Measurements from ENCODE around the gene THSD7A. TPM values are rescaled to one million over a fixed set of nuclear protein-coding genes. Genes with fewer than 3 reads are reported as not detected.

Gene THSD7A
- total and polyA plus RNA-seq, 2 of the 4 experiments (the other 2 are of a cell fraction), result 0.02 to 0.18 TPM

GRCh38 chr7:11452476-11452875 is 379.5 kb downstream of the THSD7A start:
- no peaks in the 10 kb centered on the region for H3K79me1 ChIP-seq (ENCODE audit: low read depth in 1 of 2, low read length in 2 of 2)
- no peaks in the 10 kb centered on the region for H3K9me1 ChIP-seq (ENCODE audit: insufficient read depth, low read length)
- H2AFZ ChIP-seq (replicated peaks; ENCODE audit: low read length, poor library complexity), result no peak overlapping the region
- H3K27me3 ChIP-seq (ENCODE audit: control insufficient read depth, insufficient read depth, low read length), result no peaks in the 10 kb centered on the region
- no peak overlapping the region for H3K4ac ChIP-seq (ENCODE audit: low read depth, low read length)
- H3K9ac ChIP-seq (ENCODE audit: low read depth, low read length), result no peak overlapping the region
- no peak overlapping the region for H2BK15ac ChIP-seq (ENCODE audit: low read depth, low read length)
- no peak overlapping the region for H3K23ac ChIP-seq (ENCODE audit: low read depth, low read length)
- DNase-seq, result no peak
- ATAC-seq (ENCODE audit: low read depth), result no peak
- no peak for TF ChIP-seq FOS (IDR thresholded peaks at IDR 0.05; ENCODE audit: low read depth, low read length)
- no peak for TF ChIP-seq MXI1 (IDR thresholded peaks at IDR 0.05; ENCODE audit: borderline replicate concordance, low read depth, low read length)
- TF ChIP-seq NFE2L2 (IDR thresholded peaks at IDR 0.05; ENCODE audit: low read depth, low read length), result no peak
- TF ChIP-seq SMC3 (IDR thresholded peaks at IDR 0.05; ENCODE audit: low read depth, low read length), result no peak
- no peak for TF ChIP-seq CEBPB (IDR thresholded peaks at IDR 0.05; ENCODE audit: low read depth, low read length)
- TF ChIP-seq RAD21 (IDR thresholded peaks at IDR 0.05; ENCODE audit: low read length), result no peak
- no peak for TF ChIP-seq MAFK (IDR thresholded peaks at IDR 0.05; ENCODE audit: low read depth, low read length)
- no peak for TF ChIP-seq RCOR1 (IDR thresholded peaks at IDR 0.05; ENCODE audit: insufficient replicate concordance, low read length)
- TF ChIP-seq POLR2A (IDR thresholded peaks at IDR 0.05; ENCODE audit: low read depth, low read length), result no peak
- TF ChIP-seq BHLHE40 (IDR thresholded peaks at IDR 0.05; ENCODE audit: low read depth, low read length), result no peak
- dilution Hi-C loops (cut with HindIII; ENCODE audit: low sequenced_read_pairs, unreplicated experiment), result no loop called here
- H2AK5ac ChIP-seq (ENCODE audit: low read depth, low read length), result no peak overlapping the region
- H3K36me3 ChIP-seq (ENCODE audit: control insufficient read depth, insufficient read depth, low read length), result no peaks in the 10 kb centered on the region
- no peak overlapping the region for H2BK20ac ChIP-seq (ENCODE audit: low read depth, low read length)
- in situ Hi-C loops (cut with MboI; ENCODE audit: low sequenced_read_pairs), result no loop called here
- ChIA-PET CTCF (no interaction called here), POLR2A (ENCODE audit: unreplicated experiment) (no interaction called here)
- no peak overlapping the region for H3K4me2 ChIP-seq (ENCODE audit: low read depth, low read length)
- no peak overlapping the region for H3K18ac ChIP-seq (ENCODE audit: low read depth, low read length)
- H4K20me1 ChIP-seq (ENCODE audit: insufficient read depth, low read length), result no peaks in the 10 kb centered on the region
- no CpG with 5 or more reads among the region's 3 CpGs for WGBS, 2 experiments (ENCODE audit: extremely low coverage in 2 of 2, insufficient read length in 1 of 2)
- H2BK5ac ChIP-seq (ENCODE audit: low read depth, low read length, poor library complexity, severe bottlenecking), result no peak overlapping the region
- no peak overlapping the region for H3K27ac ChIP-seq (ENCODE audit: insufficient read depth, low read length)
- H4K8ac ChIP-seq (ENCODE audit: low read depth in 2 of 2, low read length in 2 of 2), result no peak overlapping the region
- H4K5ac ChIP-seq (ENCODE audit: low read depth, low read length), result no peak overlapping the region
- H3K14ac ChIP-seq (replicated peaks; ENCODE audit: low read depth, low read length), result no peak overlapping the region
- H4K91ac ChIP-seq (ENCODE audit: insufficient read depth, low read depth, low read length), result no peak overlapping the region
- no TSS peak for BruUV-seq (replicated peaks)
- intact Hi-C loops (cut with micrococcal nuclease), result loop anchor here (10.0 kb wide), 1 partner anchor 62 kb away; no protein-coding TSS in a partner anchor
- no peak overlapping the region for H3K4me3 ChIP-seq (ENCODE audit: insufficient read depth, low read depth, low read length)
- no peak overlapping the region for H2AK9ac ChIP-seq (replicated peaks; ENCODE audit: low read depth, low read length, poor library complexity)
- H3K9me3 ChIP-seq (ENCODE audit: control insufficient read depth, insufficient read depth, low read length), result no peaks in the 10 kb centered on the region
- no peak overlapping the region for H2BK120ac ChIP-seq (ENCODE audit: low read depth, low read length)
- no peak overlapping the region for H3K56ac ChIP-seq (ENCODE audit: extremely low read depth, insufficient read depth, low read length)
- H3K4me1 ChIP-seq (ENCODE audit: control insufficient read depth, insufficient read depth, low read length), result no peaks in the 10 kb centered on the region

Data from IMR-90 (cell line).